DMS153 treated with DMSO at 0.1 percent for 48 hours (cell line): ENCODE data around the gene AGBL5.
"Not testable (repeated sequence)": the region's sequence is repeated elsewhere in the genome, so short reads cannot be mapped to it uniquely, and the experiment has no call there.

Experiments
- DNase-seq: peaks from one replicate; lab custom pipeline; 2025; ENCODE audit not compliant: unreplicated experiment; lab: John Stamatoyannopoulos, UW

Gene AGBL5

GRCh38 chr2:27089111-27089954, 37.9 kb downstream of the AGBL5 start:
- DNase-seq: no peak

GRCh38 chr2:27091746-27092695, 40.6 kb downstream of the AGBL5 start:
- DNase-seq: no peak

- no peak for DNase-seq
These were observed 41.4 kb downstream of the AGBL5 start for GRCh38 chr2:27092696-27093429.

- no peak for DNase-seq
These were observed 42.2 kb downstream of the AGBL5 start for GRCh38 chr2:27093430-27094352.

- no peak for DNase-seq
These were observed 43.0 kb downstream of the AGBL5 start for GRCh38 chr2:27094353-27094984.

- no peak for DNase-seq
These were observed 43.9 kb downstream of the AGBL5 start for GRCh38 chr2:27095427-27095744.

GRCh38 chr2:27095745-27096651, 44.5 kb downstream of the AGBL5 start:
- DNase-seq: peak; percentile 12

GRCh38 chr2:27096748-27097297, 45.4 kb downstream of the AGBL5 start:
- DNase-seq: no peak

- no peak for DNase-seq
These were observed 45.9 kb downstream of the AGBL5 start for GRCh38 chr2:27097341-27097740.

GRCh38 chr2:27099334-27099955, 48.0 kb downstream of the AGBL5 start:
- DNase-seq: no peak

GRCh38 chr2:27100036-27100435, 48.6 kb downstream of the AGBL5 start:
- DNase-seq: no peak

- no peak for DNase-seq
These were observed 50.9 kb downstream of the AGBL5 start for GRCh38 chr2:27102329-27102728.

- DNase-seq: no peak
These were observed 54.5 kb downstream of the AGBL5 start for GRCh38 chr2:27105981-27106380.

GRCh38 chr2:27108221-27108620, 56.8 kb downstream of the AGBL5 start:
- DNase-seq: no peak

- DNase-seq: no peak
These were observed 57.6 kb downstream of the AGBL5 start for GRCh38 chr2:27109083-27109482.

- DNase-seq: not testable (repeated sequence)
These were observed 59.3 kb downstream of the AGBL5 start for GRCh38 chr2:27110603-27111352.

- DNase-seq: not testable (repeated sequence)
These were observed 60.1 kb downstream of the AGBL5 start for GRCh38 chr2:27111392-27112078.
